Fibroblast of pulmonary artery (primary cell): ENCODE results near the gene RNF135.
"Not testable (repeated sequence)": the region's sequence is repeated elsewhere in the genome, so short reads cannot be mapped to it uniquely, and the experiment has no call there.

Source experiments
- DNase-seq: peaks from one replicate; pipeline ENCODE4 v3.0.0-alpha.2; 2010; ENCODE audit warnings: low read depth
- H3K4me3 ChIP-seq: replicated peaks from 2 replicates; pipeline ENCODE4 v1.5.1; 2011; ENCODE audit warnings: low read depth, mild to moderate bottlenecking, control low read depth, low read length, moderate library complexity
- TF ChIP-seq, protein P1 (sequence below): IDR thresholded peaks from 2 replicates; pipeline ENCODE4 v1.5.1; 2011; ENCODE audit warnings: mild to moderate bottlenecking, control low read depth, low read length, inconsistent platforms; ENCODE audit errors: missing control alignments

RNF135 gene

GRCh38 chr17:30928584-30928983, 42.3 kb upstream of the RNF135 start:
- DNase-seq: no peak
- TF ChIP-seq, protein P1, sequence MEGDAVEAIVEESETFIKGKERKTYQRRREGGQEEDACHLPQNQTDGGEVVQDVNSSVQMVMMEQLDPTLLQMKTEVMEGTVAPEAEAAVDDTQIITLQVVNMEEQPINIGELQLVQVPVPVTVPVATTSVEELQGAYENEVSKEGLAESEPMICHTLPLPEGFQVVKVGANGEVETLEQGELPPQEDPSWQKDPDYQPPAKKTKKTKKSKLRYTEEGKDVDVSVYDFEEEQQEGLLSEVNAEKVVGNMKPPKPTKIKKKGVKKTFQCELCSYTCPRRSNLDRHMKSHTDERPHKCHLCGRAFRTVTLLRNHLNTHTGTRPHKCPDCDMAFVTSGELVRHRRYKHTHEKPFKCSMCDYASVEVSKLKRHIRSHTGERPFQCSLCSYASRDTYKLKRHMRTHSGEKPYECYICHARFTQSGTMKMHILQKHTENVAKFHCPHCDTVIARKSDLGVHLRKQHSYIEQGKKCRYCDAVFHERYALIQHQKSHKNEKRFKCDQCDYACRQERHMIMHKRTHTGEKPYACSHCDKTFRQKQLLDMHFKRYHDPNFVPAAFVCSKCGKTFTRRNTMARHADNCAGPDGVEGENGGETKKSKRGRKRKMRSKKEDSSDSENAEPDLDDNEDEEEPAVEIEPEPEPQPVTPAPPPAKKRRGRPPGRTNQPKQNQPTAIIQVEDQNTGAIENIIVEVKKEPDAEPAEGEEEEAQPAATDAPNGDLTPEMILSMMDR: no peak
- no peak overlapping the region for H3K4me3 ChIP-seq

- DNase-seq: no peak
- H3K4me3 ChIP-seq: no peak overlapping the region
- TF ChIP-seq, protein P1: no peak
Observed at GRCh38 chr17:30929081-30929633, 41.7 kb upstream of the RNF135 start.

DNA sequence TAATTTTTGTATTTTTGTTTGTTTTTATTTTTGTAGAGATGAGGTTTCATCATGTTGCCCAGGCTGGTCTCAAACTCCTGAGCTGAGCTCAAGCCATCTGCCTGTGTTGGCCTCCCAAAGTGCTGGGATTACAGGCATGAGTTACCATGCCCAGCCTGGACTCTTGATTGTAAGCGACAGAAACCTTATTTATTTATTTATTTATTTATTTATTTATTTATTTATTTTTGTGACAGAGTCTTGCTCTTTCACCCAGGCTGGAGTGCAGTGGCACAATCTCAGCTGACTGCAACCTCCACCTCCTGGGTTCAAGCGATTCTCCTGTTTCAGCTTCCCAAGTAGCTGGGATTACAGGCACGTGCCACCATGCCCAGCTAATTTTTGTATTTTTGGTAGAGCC, 41.0 kb upstream of the RNF135 start:
- H3K4me3 ChIP-seq, DNase-seq: not testable (repeated sequence)

GRCh38 chr17:30930495-30930894, 40.3 kb upstream of the RNF135 start:
- TF ChIP-seq, protein P1: no peak
- H3K4me3 ChIP-seq: no peak overlapping the region
- DNase-seq: no peak

- DNase-seq, H3K4me3 ChIP-seq: not testable (repeated sequence)
Observed at GRCh38 chr17:30931582-30931981, 39.3 kb upstream of the RNF135 start.

DNA sequence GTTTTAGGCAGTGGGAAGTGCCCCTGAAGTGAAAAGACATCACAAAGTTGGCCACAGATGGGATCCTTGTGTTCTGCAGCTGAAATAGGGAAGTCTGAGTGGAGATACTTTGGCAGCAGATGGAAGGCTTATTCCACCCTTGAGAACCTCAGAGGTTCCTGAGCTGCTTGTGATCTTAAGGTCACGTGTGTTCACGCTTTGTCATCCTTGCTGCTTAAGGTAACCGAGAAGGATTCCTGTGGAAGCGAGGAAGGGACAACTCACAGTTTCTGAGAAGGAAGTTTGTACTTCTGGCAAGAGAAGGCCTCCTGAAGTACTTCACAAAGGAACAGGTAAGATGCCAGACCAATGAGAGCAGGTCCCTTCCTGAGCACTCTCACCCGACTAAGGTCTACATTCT, 36.9 kb upstream of the RNF135 start:
- no peak overlapping the region for H3K4me3 ChIP-seq
- TF ChIP-seq, protein P1: no peak
- no peak for DNase-seq

DNA sequence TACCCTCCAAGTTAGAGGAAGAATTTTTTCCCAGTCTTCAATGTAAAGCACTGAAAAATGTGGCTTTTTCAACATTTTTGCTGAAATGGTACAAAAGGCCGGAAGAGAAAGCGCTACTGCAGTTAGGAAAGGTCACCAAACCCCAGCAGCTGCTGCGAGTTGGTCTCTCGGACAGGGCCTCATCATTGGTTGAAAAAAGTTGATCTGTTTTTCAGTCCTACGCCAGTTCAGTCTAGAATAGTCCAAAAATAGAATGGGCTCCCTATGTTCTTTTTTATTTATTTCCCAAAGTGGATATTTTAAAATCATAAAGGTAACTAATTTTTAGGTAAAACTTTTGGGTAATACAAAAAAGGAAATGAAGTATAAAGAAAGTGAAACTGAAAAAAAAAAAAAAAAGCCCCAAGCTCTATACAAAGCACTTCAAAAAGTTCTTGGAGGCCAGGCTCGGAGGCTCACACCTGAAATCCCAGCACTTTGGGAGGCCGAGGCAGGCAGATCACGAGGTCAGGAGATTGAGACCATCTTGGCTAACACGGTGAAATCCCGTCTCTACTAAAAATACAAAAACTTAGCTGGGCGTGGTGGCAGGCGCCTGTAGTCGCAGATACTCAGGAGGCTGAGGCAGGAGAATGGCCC, 31.7 kb upstream of the RNF135 start:
- no peak overlapping the region for H3K4me3 ChIP-seq
- TF ChIP-seq, protein P1: no peak
- DNase-seq: no peak

- TF ChIP-seq, protein P1: no peak
- no peak for DNase-seq
- H3K4me3 ChIP-seq: no peak overlapping the region
Observed at GRCh38 chr17:30942308-30943079, 28.3 kb upstream of the RNF135 start.
